Kidney epithelial cell (primary cell): ENCODE data around the gene PHF21A. TPM values are rescaled to one million over a fixed set of nuclear protein-coding genes. Genes with fewer than 3 reads are reported as not detected.
"Not testable (repeated sequence)": the region's sequence is repeated elsewhere in the genome, so short reads cannot be mapped to it uniquely, and the experiment has no call there.

Experiments
- DNase-seq: peaks from one replicate; pipeline ENCODE4 v3.0.0-alpha.2; 2010; ENCODE audit warnings: low read depth
- H3K27me3 ChIP-seq: 2 replicates; pipeline ENCODE4 v1.6.0; 2011; ENCODE audit warnings: low read length; ENCODE audit not compliant: control insufficient read depth, insufficient read depth
- H3K36me3 ChIP-seq: 2 replicates; pipeline ENCODE4 v1.5.1; 2011; ENCODE audit warnings: low read length; ENCODE audit not compliant: control insufficient read depth, insufficient read depth
- H3K4me3 ChIP-seq: 2 replicates; pipeline ENCODE4 v1.5.1; 2011; ENCODE audit warnings: low read depth, mild to moderate bottlenecking, control low read depth, low read length
- CTCF ChIP-seq: IDR thresholded peaks from 2 replicates; pipeline ENCODE4 v1.5.1; 2011; ENCODE audit warnings: mild to moderate bottlenecking, moderate library complexity, low read length, control low read depth, inconsistent platforms; ENCODE audit not compliant: insufficient read depth, poor library complexity, severe bottlenecking
- total RNA-seq: library from RNA; depleted of rRNA; stranded (reverse); fragments of >200 nt; gene quantifications from 2 replicates; pipeline ENCODE4 v1.2.3, GENCODE V29; 2015

PHF21A gene
- total RNA-seq, 1 donor from 2014 or later: 11.8 TPM

DNA sequence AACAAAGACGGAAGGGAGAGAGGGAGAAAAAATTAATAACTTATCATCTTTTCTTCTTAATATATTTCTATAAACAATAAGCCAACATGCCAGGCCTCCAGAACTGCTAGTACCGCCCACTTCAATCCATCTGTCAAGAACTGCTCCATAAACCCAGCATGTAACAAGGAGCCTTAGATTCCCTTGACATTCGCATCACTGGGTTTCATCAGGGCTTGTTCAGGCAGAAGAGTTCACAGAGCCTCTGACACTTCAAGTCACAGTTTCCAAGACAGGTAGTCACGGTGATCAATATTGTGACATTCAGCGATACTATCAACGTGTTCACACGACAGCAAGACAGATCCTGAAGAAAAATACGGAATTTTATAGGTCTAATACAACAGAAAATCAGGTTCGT lies 137.1 kb downstream of the PHF21A start:
- Histone ChIP-seq H3K4me3 (no peak overlapping the region), H3K36me3 (peaks cover 2% of the 10 kb centered on the region), H3K27me3 (no peaks in the 10 kb centered on the region)
- TF ChIP-seq CTCF: no peak
- DNase-seq: no peak

GRCh38 chr11:45983471-45983845 lies 137.8 kb downstream of the PHF21A start:
- DNase-seq: no peak
- no peaks in the 10 kb centered on the region for H3K27me3 ChIP-seq
- no peak overlapping the region for H3K4me3 ChIP-seq
- TF ChIP-seq CTCF: no peak
- peaks cover 2% of the 10 kb centered on the region for H3K36me3 ChIP-seq

GRCh38 chr11:45982656-45983470 lies 138.4 kb downstream of the PHF21A start:
- TF ChIP-seq CTCF: no peak
- no peak overlapping the region for H3K4me3 ChIP-seq
- H3K36me3 ChIP-seq: peaks cover 2% of the 10 kb centered on the region
- DNase-seq: peak; percentile 72
- no peaks in the 10 kb centered on the region for H3K27me3 ChIP-seq

DNA sequence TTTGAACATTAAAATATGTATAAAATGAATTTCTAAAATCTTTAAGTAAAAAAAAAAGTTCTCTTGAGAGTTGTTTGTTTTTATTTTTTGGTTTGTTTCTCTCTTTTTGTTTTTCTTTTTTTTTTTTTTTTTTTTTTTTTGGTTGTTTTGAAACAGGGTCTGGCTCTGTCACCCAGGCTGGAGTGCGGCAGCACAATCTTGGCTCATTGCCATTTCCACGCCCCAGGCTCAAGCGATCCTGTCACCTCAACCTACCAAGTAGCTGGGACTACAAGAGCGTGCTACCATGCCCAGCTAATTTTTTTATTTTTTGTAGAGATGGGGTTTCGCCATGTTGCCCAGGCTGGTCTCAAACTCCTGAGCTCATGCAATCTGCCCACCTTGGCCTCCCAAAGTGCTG lies 139.4 kb downstream of the PHF21A start:
- H3K27me3 ChIP-seq, H3K4me3 ChIP-seq, H3K36me3 ChIP-seq, DNase-seq: not testable (repeated sequence)

- no peak overlapping the region for H3K4me3 ChIP-seq
- no peak for DNase-seq
- peaks cover 2% of the 10 kb centered on the region for H3K36me3 ChIP-seq
- no peak for TF ChIP-seq CTCF
- no peaks in the 10 kb centered on the region for H3K27me3 ChIP-seq
Observed at GRCh38 chr11:45974806-45975205, 146.4 kb downstream of the PHF21A start.

DNA sequence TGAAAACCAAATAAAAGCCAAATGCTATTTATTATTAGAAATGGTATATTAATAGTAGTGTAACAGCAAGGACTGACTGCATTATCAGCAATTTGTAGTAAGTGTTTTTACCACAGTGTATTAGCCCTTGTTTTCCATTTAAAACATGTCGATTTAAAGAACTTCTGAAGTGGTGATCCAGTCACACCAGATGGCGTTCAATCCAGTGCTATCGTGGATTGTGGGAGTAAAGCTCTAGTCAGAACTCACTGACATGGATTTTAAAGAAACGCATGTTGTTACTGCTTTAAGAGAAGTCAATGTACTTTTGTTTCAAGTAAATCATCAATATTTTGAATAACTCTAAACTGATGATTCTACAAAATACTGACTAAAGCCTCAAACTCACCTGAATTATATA lies 147.7 kb downstream of the PHF21A start:
- H3K27me3 ChIP-seq: no peaks in the 10 kb centered on the region
- H3K4me3 ChIP-seq: no peak overlapping the region
- no peak for DNase-seq
- H3K36me3 ChIP-seq: no peaks in the 10 kb centered on the region
- TF ChIP-seq CTCF: no peak
